GM19193 (cell line): ENCODE measurements around the gene UBASH3A.
A peak's percentile ranks its signal among the peaks of the same experiment; 100 is the strongest.

Experiments used
- POLR2A ChIP-seq: IDR thresholded peaks from 4 replicates; pipeline ENCODE4 v1.6.1; 2011; ENCODE audit not compliant: insufficient read depth, insufficient read length; ENCODE audit errors: extremely low read depth

Gene UBASH3A

GRCh38 chr21:42452401-42453223 is 48.9 kb downstream of the UBASH3A start:
- TF ChIP-seq POLR2A = no peak

- no peak for TF ChIP-seq POLR2A
Observed at GRCh38 chr21:42453224-42453985, 49.7 kb downstream of the UBASH3A start.

GRCh38 chr21:42453986-42454570 is 50.4 kb downstream of the UBASH3A start:
- TF ChIP-seq POLR2A = no peak

GRCh38 chr21:42454786-42455185 is 51.1 kb downstream of the UBASH3A start:
- no peak for TF ChIP-seq POLR2A

GRCh38 chr21:42455196-42455595 is 51.5 kb downstream of the UBASH3A start:
- no peak for TF ChIP-seq POLR2A

- TF ChIP-seq POLR2A = no peak
Observed at GRCh38 chr21:42455754-42456440, 52.2 kb downstream of the UBASH3A start.

- no peak for TF ChIP-seq POLR2A
Observed at GRCh38 chr21:42456457-42456856, 52.8 kb downstream of the UBASH3A start.

- TF ChIP-seq POLR2A = no peak
Observed at GRCh38 chr21:42459082-42459460, 55.4 kb downstream of the UBASH3A start.

GRCh38 chr21:42459546-42460215 is 56.0 kb downstream of the UBASH3A start:
- no peak for TF ChIP-seq POLR2A

GRCh38 chr21:42460391-42461184 is 56.9 kb downstream of the UBASH3A start:
- TF ChIP-seq POLR2A = peak; percentile 32

GRCh38 chr21:42461185-42461520 is 57.5 kb downstream of the UBASH3A start:
- no peak for TF ChIP-seq POLR2A

GRCh38 chr21:42461881-42462877 is 58.5 kb downstream of the UBASH3A start:
- TF ChIP-seq POLR2A = peak; percentile 45
